Peyer's patch (tissue), 4 donors: Measurements from ENCODE around the gene OBSCN. TPM values are rescaled to one million over a fixed set of nuclear protein-coding genes. Genes with fewer than 3 reads are reported as not detected.

Source experiments
- DNase-seq, 3 donors: peaks; one replicate each; pipeline ENCODE4 v3.0.0-alpha.2; 2017 to 2019
- H3K27ac ChIP-seq, 4 donors: fragments of 200-600 bp; sonication (generic); one replicate each; pipeline ENCODE4 v1.5.1; 2016 to 2019
- H3K27me3 ChIP-seq, 2 donors: fragments of 200-600 bp; sonication (generic); one replicate each; pipeline ENCODE4 v1.5.1; 2019
- H3K36me3 ChIP-seq, 3 donors: fragments of 200-600 bp; sonication (generic); one replicate each; pipeline ENCODE4 v1.5.1; 2016 to 2019
- H3K4me1 ChIP-seq, 4 donors: fragments of 200-600 bp; sonication (generic); one replicate each; pipeline ENCODE4 v1.5.1; 2016 to 2019
- H3K4me3 ChIP-seq, 4 donors: fragments of 200-600 bp; sonication (generic); 1 replicate in 3 of 4; 2 replicates in 1 of 4; pipeline ENCODE4 v1.5.1; 2016 to 2019; ENCODE audit warnings: mild to moderate bottlenecking in 1 of 4
- H3K9me3 ChIP-seq, 4 donors: fragments of 200-600 bp; sonication (generic); one replicate each; pipeline ENCODE4 v1.5.1; 2016 to 2019; ENCODE audit warnings: mild to moderate bottlenecking in 1 of 4
- POLR2A ChIP-seq, 2 donors: fragments of 450-650 bp; IDR thresholded peaks; one replicate each; pipeline ENCODE4 v1.5.1; 2017; ENCODE audit warnings: antibody characterized with exemption in 2 of 2, mild to moderate bottlenecking in 2 of 2, moderate library complexity in 2 of 2
- total RNA-seq, 4 donors: library from RNA; depleted of rRNA; stranded (reverse); fragments of >200 nt; gene quantifications; one replicate each; pipeline ENCODE4 v1.1.0, GENCODE V29; 2016
- TF ChIP-seq, protein P1 (sequence below), 6 experiments: fragments of 450-650 bp in 4 of 6; fragments of 200-600 bp in 2 of 6; sonication (generic) in 1 of 6; IDR thresholded peaks; one replicate each; pipeline ENCODE4 v1.5.1; 2017 to 2019; ENCODE audit warnings: antibody characterized with exemption in 6 of 6, mild to moderate bottlenecking in 3 of 6, moderate library complexity in 1 of 6

Gene OBSCN, protein sequence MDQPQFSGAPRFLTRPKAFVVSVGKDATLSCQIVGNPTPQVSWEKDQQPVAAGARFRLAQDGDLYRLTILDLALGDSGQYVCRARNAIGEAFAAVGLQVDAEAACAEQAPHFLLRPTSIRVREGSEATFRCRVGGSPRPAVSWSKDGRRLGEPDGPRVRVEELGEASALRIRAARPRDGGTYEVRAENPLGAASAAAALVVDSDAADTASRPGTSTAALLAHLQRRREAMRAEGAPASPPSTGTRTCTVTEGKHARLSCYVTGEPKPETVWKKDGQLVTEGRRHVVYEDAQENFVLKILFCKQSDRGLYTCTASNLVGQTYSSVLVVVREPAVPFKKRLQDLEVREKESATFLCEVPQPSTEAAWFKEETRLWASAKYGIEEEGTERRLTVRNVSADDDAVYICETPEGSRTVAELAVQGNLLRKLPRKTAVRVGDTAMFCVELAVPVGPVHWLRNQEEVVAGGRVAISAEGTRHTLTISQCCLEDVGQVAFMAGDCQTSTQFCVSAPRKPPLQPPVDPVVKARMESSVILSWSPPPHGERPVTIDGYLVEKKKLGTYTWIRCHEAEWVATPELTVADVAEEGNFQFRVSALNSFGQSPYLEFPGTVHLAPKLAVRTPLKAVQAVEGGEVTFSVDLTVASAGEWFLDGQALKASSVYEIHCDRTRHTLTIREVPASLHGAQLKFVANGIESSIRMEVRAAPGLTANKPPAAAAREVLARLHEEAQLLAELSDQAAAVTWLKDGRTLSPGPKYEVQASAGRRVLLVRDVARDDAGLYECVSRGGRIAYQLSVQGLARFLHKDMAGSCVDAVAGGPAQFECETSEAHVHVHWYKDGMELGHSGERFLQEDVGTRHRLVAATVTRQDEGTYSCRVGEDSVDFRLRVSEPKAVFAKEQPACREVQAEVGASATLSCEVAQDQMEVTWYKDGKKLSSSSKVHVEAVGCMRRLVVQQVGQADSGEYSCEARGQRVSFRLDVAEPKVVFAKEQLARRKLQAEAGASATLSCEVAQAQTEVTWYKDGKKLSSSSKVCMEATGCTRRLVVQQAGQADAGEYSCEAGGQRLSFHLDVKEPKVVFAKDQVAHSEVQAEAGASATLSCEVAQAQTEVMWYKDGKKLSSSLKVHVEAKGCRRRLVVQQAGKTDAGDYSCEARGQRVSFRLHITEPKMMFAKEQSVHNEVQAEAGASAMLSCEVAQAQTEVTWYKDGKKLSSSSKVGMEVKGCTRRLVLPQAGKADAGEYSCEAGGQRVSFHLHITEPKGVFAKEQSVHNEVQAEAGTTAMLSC (N-terminal part only)
- 100 to 1,000 TPM in 1 of 4 donors, 10 to 100 TPM in 2, 1 to 10 TPM in 1; 5.8 to 136 (median 34.4) TPM for total RNA-seq

DNA sequence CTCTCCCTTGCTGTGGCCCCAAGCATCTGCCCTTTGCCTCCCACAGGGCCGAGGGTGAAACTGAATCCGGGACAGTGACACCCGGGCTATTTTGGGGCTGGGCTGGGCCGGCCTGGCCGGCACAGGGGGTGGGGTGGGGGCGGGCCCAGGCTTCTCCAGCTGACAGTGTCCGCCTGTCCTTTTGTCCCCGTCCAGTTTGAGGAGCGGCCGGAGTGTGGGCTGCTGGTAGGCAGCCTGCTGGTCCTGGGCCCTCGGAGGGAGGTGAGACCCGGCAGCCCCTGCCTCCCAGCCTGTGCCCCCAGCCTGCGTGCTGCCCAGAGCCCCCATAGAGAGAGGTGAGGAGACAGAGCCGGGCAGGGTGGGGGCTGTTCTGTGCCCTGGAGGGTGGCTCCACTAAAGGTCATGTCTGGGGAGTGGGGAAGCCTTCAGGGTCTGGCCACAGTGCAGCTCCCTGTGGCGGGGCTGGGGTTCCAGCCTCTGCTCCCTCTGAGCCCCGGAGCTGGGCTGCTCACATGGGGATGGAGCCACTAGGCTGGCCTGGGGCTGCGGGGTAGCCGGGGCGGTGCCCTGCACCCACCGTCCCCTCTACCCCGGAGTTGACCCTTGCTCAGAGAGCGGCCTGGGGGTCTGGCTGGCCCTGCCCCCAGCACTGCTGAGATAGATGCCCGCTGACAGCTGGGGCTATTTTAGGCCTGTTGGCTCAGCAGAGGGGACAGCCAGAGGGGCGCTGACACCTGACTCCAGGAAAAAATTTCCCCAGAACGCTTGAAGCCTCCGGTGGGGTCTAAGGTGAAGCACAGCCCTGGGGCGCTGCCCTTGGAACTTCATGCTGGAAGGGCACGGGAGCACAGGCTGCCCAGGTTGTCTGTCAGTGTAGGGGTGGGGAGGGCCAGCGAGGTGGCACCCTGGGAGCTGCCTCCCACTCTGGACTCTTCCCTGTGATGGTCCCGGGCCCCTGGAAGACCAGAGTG, at the start of gene OBSCN:
TSS of gene OBSCN (plus strand) at position 194 of the 971 bp plus-strand sequence. CDS start 3,740 bp downstream, outside the sequence.
- no peaks in the 10 kb centered on the region for H3K36me3 ChIP-seq
- peaks cover 0 to 9% (median 2%) of the 10 kb centered on the region in 4 donors for H3K4me1 ChIP-seq
- H3K27ac ChIP-seq = peak within 1 kb of the TSS in 1 of 4 donors; percentile 25
- no peaks in the 10 kb centered on the region for H3K27me3 ChIP-seq
- peak within 1 kb of the TSS in 1 of 4 donors; percentile 7 for H3K4me3 ChIP-seq
- no peak for TF ChIP-seq POLR2A (IDR thresholded peaks at IDR 0.05)
- TF ChIP-seq, protein P1, sequence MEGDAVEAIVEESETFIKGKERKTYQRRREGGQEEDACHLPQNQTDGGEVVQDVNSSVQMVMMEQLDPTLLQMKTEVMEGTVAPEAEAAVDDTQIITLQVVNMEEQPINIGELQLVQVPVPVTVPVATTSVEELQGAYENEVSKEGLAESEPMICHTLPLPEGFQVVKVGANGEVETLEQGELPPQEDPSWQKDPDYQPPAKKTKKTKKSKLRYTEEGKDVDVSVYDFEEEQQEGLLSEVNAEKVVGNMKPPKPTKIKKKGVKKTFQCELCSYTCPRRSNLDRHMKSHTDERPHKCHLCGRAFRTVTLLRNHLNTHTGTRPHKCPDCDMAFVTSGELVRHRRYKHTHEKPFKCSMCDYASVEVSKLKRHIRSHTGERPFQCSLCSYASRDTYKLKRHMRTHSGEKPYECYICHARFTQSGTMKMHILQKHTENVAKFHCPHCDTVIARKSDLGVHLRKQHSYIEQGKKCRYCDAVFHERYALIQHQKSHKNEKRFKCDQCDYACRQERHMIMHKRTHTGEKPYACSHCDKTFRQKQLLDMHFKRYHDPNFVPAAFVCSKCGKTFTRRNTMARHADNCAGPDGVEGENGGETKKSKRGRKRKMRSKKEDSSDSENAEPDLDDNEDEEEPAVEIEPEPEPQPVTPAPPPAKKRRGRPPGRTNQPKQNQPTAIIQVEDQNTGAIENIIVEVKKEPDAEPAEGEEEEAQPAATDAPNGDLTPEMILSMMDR (IDR thresholded peaks at IDR 0.05) = no peak
- no peaks in the 10 kb centered on the region for H3K9me3 ChIP-seq
- DNase-seq = peak in 1 of 3 donors; percentile 41

DNA sequence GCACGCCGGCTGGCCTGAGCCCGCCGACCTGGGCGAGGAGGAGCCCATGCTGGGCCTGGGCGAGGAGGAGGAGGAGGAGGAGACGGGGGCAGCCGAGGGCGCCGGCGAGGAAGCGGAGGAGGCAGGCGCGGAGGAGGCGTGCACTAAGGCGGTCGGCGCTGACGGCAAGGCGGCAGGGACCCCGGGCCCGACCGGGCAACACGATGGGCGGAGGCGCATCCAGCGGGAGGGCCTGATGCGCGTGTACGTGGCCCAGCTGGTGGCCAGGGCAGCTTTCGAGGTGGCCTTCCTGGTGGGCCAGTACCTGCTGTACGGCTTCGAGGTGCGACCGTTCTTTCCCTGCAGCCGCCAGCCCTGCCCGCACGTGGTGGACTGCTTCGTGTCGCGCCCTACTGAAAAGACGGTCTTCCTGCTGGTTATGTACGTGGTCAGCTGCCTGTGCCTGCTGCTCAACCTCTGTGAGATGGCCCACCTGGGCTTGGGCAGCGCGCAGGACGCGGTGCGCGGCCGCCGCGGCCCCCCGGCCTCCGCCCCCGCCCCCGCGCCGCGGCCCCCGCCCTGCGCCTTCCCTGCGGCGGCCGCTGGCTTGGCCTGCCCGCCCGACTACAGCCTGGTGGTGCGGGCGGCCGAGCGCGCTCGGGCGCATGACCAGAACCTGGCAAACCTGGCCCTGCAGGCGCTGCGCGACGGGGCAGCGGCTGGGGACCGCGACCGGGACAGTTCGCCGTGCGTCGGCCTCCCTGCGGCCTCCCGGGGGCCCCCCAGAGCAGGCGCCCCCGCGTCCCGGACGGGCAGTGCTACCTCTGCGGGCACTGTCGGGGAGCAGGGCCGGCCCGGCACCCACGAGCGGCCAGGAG, 49.5 kb upstream of the OBSCN start:
- H3K4me3 ChIP-seq = no peak overlapping the region
- peak in 1 of 3 donors; percentile 39 for DNase-seq

DNA sequence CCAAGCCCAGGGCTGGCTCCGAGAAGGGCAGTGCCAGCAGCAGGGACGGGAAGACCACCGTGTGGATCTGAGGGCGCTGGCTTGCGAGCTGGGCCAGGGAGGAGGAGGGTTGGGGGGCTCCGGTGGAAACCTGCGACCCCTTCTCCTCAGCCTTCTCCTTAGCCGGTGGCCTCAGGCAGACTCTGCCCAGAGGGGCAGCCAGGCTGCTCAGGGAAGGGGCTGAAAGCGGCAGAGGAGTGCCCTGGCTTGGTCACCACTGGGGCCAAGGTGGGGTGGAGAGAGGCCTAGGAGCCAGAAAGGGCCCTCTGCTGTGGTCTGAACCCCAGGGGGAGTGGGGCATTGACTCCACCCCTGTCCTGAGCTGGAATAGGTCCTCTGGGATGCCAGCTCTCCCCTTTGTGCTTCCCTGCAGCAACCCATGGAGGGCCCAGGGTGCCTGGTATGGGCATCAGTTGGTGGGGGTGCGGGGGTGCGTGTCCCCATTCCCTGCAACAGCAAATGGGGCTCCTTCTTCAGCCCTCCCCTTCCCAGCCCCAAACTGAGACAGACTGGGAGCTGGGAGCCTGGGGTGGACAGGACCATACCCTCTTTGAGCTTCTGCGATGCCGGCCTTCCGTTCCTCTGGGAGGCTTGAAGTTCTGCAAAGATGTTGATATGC, 48.7 kb upstream of the OBSCN start:
- TF ChIP-seq, protein P1 (IDR thresholded peaks at IDR 0.05) = no peak
- TF ChIP-seq POLR2A (IDR thresholded peaks at IDR 0.05) = no peak
- H3K27ac ChIP-seq = no peak overlapping the region
- peaks cover 0 to 23% (median 0%) of the 10 kb centered on the region in 4 donors for H3K4me1 ChIP-seq
- no peaks in the 10 kb centered on the region for H3K27me3 ChIP-seq
- H3K4me3 ChIP-seq = no peak overlapping the region
- DNase-seq = no peak
- H3K36me3 ChIP-seq = no peaks in the 10 kb centered on the region
- H3K9me3 ChIP-seq = no peaks in the 10 kb centered on the region

More for the DNA sequence above, 49.5 kb upstream of the OBSCN start:
- Histone ChIP-seq H3K9me3 (no peaks in the 10 kb centered on the region), H3K27me3 (no peaks in the 10 kb centered on the region), H3K36me3 (no peaks in the 10 kb centered on the region), H3K4me1 (peaks cover 0 to 22% (median 0%) of the 10 kb centered on the region in 4 donors), H3K27ac (no peak overlapping the region)
- TF ChIP-seq, protein P1 (IDR thresholded peaks at IDR 0.05) = no peak
- TF ChIP-seq POLR2A (IDR thresholded peaks at IDR 0.05) = no peak

DNA sequence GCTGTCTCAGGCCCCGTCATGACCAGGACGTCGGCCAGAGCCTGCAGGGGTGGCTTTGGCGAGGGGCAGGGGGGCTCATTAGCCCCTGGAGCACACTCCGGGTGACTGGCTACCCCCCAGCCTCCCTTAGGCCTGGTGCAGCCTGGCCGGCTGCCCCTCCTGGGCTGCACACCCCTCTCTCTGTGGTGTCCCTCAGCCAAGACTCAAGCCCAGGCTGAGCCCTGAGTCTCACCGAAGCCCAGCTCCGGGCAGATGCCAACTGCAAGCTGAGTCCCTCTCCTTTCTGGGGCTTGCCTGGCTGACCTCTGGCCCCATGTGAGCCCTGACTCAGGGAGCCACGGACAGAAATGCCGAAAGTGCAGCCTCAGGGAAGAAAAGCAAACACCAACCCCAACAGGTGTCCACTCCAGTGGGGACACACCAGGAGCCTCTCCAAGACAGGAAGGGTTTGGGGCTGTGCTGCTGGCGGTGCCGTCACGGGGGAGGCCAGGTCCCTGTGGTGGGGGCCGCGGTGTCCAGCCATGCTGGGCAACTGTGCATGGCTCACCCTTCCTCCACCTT, 47.6 kb upstream of the OBSCN start:
- H3K27me3 ChIP-seq = no peaks in the 10 kb centered on the region
- TF ChIP-seq POLR2A (IDR thresholded peaks at IDR 0.05) = no peak
- TF ChIP-seq, protein P1 (IDR thresholded peaks at IDR 0.05) = no peak

More for the DNA sequence above, 47.6 kb upstream of the OBSCN start:
- H3K9me3 ChIP-seq = no peaks in the 10 kb centered on the region
- peaks cover 0 to 31% (median 3%) of the 10 kb centered on the region in 4 donors for H3K4me1 ChIP-seq
- no peak overlapping the region for H3K4me3 ChIP-seq
- no peak overlapping the region for H3K27ac ChIP-seq
- DNase-seq = peak in 1 of 3 donors; percentile 28
- H3K36me3 ChIP-seq = no peaks in the 10 kb centered on the region
